Jurkat, Clone E6-1 (cell line): ENCODE measurements around the gene TJP1.

Experiments
- DNase-seq: peaks from one replicate; pipeline ENCODE4 v3.0.0-alpha.2; 2011; ENCODE audit warnings: low read depth, low spot score
- H3K4me3 ChIP-seq: 2 replicates; pipeline ENCODE4 v1.5.1; 2011; ENCODE audit warnings: mild to moderate bottlenecking, low read length, control low read depth, moderate library complexity

Gene TJP1

GRCh38 chr15:29651476-29652233 is 170.6 kb downstream of the TJP1 start:
- no peak for DNase-seq
- H3K4me3 ChIP-seq: no peak overlapping the region
